ENCODE data around the gene UGT1A7. TPM values are rescaled to one million over a fixed set of nuclear protein-coding genes. Genes with fewer than 3 reads are reported as not detected.

Gene UGT1A7
- polyA plus RNA-seq, 1 donor (not counting 4 experiments of a cell fraction or from before 2014, with no cell fraction given): 0.87 TPM

DNA sequence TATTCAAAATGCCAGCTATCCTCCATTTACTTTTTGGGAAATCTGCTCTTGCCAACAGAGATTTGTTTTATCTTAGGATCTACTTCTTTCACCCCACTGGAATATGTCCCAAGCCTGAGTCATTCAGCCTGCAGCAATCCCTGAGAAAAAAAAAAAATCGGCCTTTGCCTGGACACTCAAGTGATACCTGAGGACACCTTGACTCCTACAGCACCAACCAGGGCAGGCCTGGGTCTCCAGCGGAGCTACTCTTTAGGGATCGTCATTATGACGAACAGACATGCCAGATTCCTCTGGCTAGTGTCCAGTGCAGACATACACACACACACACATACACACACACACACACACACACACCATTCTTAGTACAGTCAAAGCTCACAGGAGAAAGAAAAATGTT, 8.7 kb downstream of the UGT1A7 start:
- peak; percentile 68 for DNase-seq (ENCODE audit: low read depth, low spot score)
- H3K4me1 ChIP-seq (ENCODE audit: control insufficient read depth, extremely low read depth, insufficient read depth, low read length): peaks cover 50% of the 10 kb centered on the region
- peaks cover 0 to 5% of the 10 kb centered on the region in 2 experiments for H3K36me3 ChIP-seq (ENCODE audit: control insufficient read depth in 2 of 2, extremely low read depth in 1 of 2, insufficient read depth in 2 of 2, low read length in 2 of 2)
- no peaks in the 10 kb centered on the region for H4K20me1 ChIP-seq (ENCODE audit: control insufficient read depth, extremely low read depth, insufficient read depth, low read length)
- H3K9me3 ChIP-seq (ENCODE audit: control insufficient read depth, low read depth, low read length): no peaks in the 10 kb centered on the region
- H3K4me3 ChIP-seq (ENCODE audit: control insufficient read depth in 2 of 3, extremely low read depth in 1 of 3, insufficient read depth in 2 of 3, low read depth in 1 of 3, low read length in 3 of 3): peak overlapping the region in 1 of 3 experiments; percentile 30
- peak overlapping the region; percentile 53 for H3K9ac ChIP-seq (ENCODE audit: control insufficient read depth, extremely low read depth, insufficient read depth, low read length)
- no peak for TF ChIP-seq EZH2 (IDR thresholded peaks at IDR 0.05; ENCODE audit: low read length)
- no peak for TF ChIP-seq CTCF (optimal IDR thresholded peaks at IDR 0.05 in 1 of 3, IDR thresholded peaks at IDR 0.05 in 1 of 3, conservative IDR thresholded peaks at IDR 0.05 in 1 of 3; ENCODE audit: extremely low read depth in 1 of 3, insufficient read depth in 2 of 3, low read length in 3 of 3)
- no peaks in the 10 kb centered on the region for H3K27me3 ChIP-seq (ENCODE audit: control insufficient read depth, extremely low read depth, insufficient read depth, low read length)
- peak overlapping the region; percentile 97 for H3K4me2 ChIP-seq (ENCODE audit: control insufficient read depth, extremely low read depth, insufficient read depth, low read depth, low read length)
- H3K79me2 ChIP-seq (ENCODE audit: control insufficient read depth, insufficient read depth, low read length): peaks cover 36% of the 10 kb centered on the region
- peak; percentile 93 for FAIRE-seq
- dilution Hi-C loops (cut with MboI; ENCODE audit: extremely low pct_ligation_motif_present, low sequenced_read_pairs): no loop called here
- no peaks in the 10 kb centered on the region for H3K9me1 ChIP-seq (ENCODE audit: control insufficient read depth, extremely low read depth, insufficient read depth, low read length)
- peak overlapping the region; percentile 95 for H3K27ac ChIP-seq (ENCODE audit: control insufficient read depth, insufficient read depth, low read length)
- no peak overlapping the region for H2AFZ ChIP-seq (ENCODE audit: control insufficient read depth, low read length)

DNA sequence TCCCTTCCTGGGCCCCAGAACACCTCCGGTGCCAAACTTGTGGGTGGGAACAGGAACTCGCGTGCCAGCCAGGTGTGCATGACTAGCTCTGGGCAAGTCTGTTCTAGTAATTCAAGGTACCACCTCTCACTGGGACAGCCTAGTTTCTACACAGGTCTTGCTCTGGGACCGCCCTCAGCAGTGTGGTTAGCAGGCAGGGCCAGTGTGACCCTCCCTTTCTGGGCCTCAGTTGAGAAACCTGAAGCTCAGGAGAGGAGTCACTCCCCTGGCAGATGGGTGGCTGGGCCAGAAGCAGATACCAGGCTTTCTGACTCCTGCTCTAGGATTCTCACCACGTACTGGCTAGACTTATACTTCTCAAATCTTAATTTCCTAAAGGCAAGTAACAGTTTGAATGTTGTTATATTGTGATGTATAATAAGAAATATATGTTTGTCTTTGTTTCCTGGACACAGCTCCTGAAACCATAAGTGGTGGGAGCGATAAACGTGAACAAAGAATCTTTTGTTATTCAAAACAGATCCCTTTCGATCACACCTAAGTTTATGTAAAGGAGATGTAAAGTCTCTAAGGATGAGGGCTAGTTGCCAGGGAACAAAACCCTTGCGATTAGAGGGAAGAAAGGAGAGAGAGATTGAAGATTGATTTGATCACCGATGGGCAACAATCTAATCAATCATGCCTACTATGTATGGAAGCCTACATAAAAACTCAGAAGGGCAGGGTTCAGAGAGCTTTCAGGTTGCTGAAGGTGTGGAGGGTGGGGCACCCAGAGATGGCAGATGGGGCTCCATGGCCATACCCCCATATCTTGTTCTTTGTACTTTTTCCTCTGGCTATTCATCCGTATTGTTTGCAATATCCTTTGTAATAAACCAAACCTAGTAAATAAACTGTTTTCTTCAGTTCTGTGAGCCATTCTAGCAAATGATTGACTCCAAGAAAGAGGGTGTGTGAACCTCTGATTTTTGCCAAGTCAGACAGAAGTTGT, 10.0 kb downstream of the UGT1A7 start:
- Histone ChIP-seq H3K9me1 (ENCODE audit: control insufficient read depth, extremely low read depth, insufficient read depth, low read length) (no peaks in the 10 kb centered on the region), H3K4me2 (ENCODE audit: control insufficient read depth, extremely low read depth, insufficient read depth, low read depth, low read length) (peak overlapping the region; percentile 97), H3K4me3 (ENCODE audit: control insufficient read depth in 2 of 3, extremely low read depth in 1 of 3, insufficient read depth in 2 of 3, low read depth in 1 of 3, low read length in 3 of 3) (peak overlapping the region; percentile 56 to 86 (median 83)), H3K27me3 (ENCODE audit: control insufficient read depth, extremely low read depth, insufficient read depth, low read length) (no peaks in the 10 kb centered on the region), H3K79me2 (ENCODE audit: control insufficient read depth, insufficient read depth, low read length) (peaks cover 49% of the 10 kb centered on the region), H3K36me3 (ENCODE audit: control insufficient read depth in 2 of 2, extremely low read depth in 1 of 2, insufficient read depth in 2 of 2, low read length in 2 of 2) (peaks cover 0 to 5% of the 10 kb centered on the region in 2 experiments), H3K27ac (ENCODE audit: control insufficient read depth, insufficient read depth, low read length) (peak overlapping the region; percentile 95), H3K4me1 (ENCODE audit: control insufficient read depth, extremely low read depth, insufficient read depth, low read length) (peaks cover 53% of the 10 kb centered on the region), H2AFZ (ENCODE audit: control insufficient read depth, low read length) (no peak overlapping the region), H4K20me1 (ENCODE audit: control insufficient read depth, extremely low read depth, insufficient read depth, low read length) (no peaks in the 10 kb centered on the region), H3K9me3 (ENCODE audit: control insufficient read depth, low read depth, low read length) (no peaks in the 10 kb centered on the region), H3K9ac (ENCODE audit: control insufficient read depth, extremely low read depth, insufficient read depth, low read length) (peak overlapping the region; percentile 88)
- TF ChIP-seq EZH2 (IDR thresholded peaks at IDR 0.05; ENCODE audit: low read length): no peak
- no peak for TF ChIP-seq CTCF (optimal IDR thresholded peaks at IDR 0.05 in 1 of 3, IDR thresholded peaks at IDR 0.05 in 1 of 3, conservative IDR thresholded peaks at IDR 0.05 in 1 of 3; ENCODE audit: extremely low read depth in 1 of 3, insufficient read depth in 2 of 3, low read length in 3 of 3)
- peak; percentile 99 for FAIRE-seq
- dilution Hi-C loops (cut with MboI; ENCODE audit: extremely low pct_ligation_motif_present, low sequenced_read_pairs): no loop called here
- peak; percentile 99 for DNase-seq (ENCODE audit: low read depth, low spot score)
